Stomach (tissue), 4 donors: ENCODE measurements around the gene KDM2A.

Source experiments
- EP300 ChIP-seq: sonication (generic); formaldehyde crosslinking; IDR thresholded peaks from one replicate; pipeline ENCODE4 v1.6.1; 2017; ENCODE audit warnings: antibody characterized with exemption
- POLR2A ChIP-seq, 4 donors: fragments of 450-650 bp; IDR thresholded peaks; one replicate each; pipeline ENCODE4 v1.6.1; 2016; ENCODE audit warnings: antibody characterized with exemption in 4 of 4, control low read depth in 2 of 4, mild to moderate bottlenecking in 1 of 4, moderate library complexity in 1 of 4
- POLR2AphosphoS5 ChIP-seq, 3 donors: sonication (generic); formaldehyde crosslinking; IDR thresholded peaks; one replicate each; pipeline ENCODE4 v1.6.1; 2016; ENCODE audit warnings: antibody characterized with exemption in 3 of 3
- TF ChIP-seq, protein P1 (sequence below), 7 experiments: fragments of 450-650 bp in 4 of 7; fragments of 200-600 bp in 3 of 7; sonication (generic) in 3 of 7; IDR thresholded peaks; one replicate each; pipeline ENCODE4 v1.5.1; 2016 to 2019; ENCODE audit warnings: antibody characterized with exemption in 7 of 7, control low read depth in 2 of 7, mild to moderate bottlenecking in 1 of 7

GRCh38 chr11:67303835-67304411, 184.9 kb downstream of the KDM2A start:
- no peak for TF ChIP-seq EP300
- TF ChIP-seq, protein P1, sequence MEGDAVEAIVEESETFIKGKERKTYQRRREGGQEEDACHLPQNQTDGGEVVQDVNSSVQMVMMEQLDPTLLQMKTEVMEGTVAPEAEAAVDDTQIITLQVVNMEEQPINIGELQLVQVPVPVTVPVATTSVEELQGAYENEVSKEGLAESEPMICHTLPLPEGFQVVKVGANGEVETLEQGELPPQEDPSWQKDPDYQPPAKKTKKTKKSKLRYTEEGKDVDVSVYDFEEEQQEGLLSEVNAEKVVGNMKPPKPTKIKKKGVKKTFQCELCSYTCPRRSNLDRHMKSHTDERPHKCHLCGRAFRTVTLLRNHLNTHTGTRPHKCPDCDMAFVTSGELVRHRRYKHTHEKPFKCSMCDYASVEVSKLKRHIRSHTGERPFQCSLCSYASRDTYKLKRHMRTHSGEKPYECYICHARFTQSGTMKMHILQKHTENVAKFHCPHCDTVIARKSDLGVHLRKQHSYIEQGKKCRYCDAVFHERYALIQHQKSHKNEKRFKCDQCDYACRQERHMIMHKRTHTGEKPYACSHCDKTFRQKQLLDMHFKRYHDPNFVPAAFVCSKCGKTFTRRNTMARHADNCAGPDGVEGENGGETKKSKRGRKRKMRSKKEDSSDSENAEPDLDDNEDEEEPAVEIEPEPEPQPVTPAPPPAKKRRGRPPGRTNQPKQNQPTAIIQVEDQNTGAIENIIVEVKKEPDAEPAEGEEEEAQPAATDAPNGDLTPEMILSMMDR (IDR thresholded peaks at IDR 0.05): no peak
- no peak for TF ChIP-seq POLR2AphosphoS5 (IDR thresholded peaks at IDR 0.05)
- TF ChIP-seq POLR2A (IDR thresholded peaks at IDR 0.05): no peak
